GM12878 (cell line): ENCODE data around the gene SLC29A2.

Experiments used
- CTCF ChIP-seq, 3 experiments: IDR thresholded peaks in 2 of 3; conservative IDR thresholded peaks in 1 of 3; 2 replicates each; pipeline ENCODE4 v1.5.1; 2011; ENCODE audit warnings: low read depth in 3 of 3, low read length in 3 of 3, mild to moderate bottlenecking in 3 of 3, control low read depth in 2 of 3, moderate library complexity in 2 of 3, inconsistent platforms in 1 of 3, mixed read lengths in 1 of 3; ENCODE audit not compliant: control insufficient read depth in 2 of 3, insufficient read depth in 1 of 3; ENCODE audit errors: extremely low read depth in 1 of 3
- NR2C1 ChIP-seq: fragments of 450-650 bp; IDR thresholded peaks from 2 replicates; pipeline ENCODE4 v1.6.1; 2017; ENCODE audit warnings: antibody characterized with exemption, mild to moderate bottlenecking, moderate library complexity
- SUZ12 ChIP-seq: fragments of 200-600 bp; sonication (generic); IDR thresholded peaks from one replicate; pipeline ENCODE4 v1.6.1; 2018; ENCODE audit warnings: antibody characterized with exemption, mild to moderate bottlenecking; ENCODE audit not compliant: unreplicated experiment
- TAF1 ChIP-seq: IDR thresholded peaks from 2 replicates; pipeline ENCODE4 v1.6.1; 2011; ENCODE audit warnings: mild to moderate bottlenecking, low read depth, low read length, borderline replicate concordance
- TCF7 ChIP-seq: IDR thresholded peaks from 2 replicates; pipeline ENCODE4 v1.6.1; 2014; ENCODE audit warnings: antibody characterized with exemption, borderline replicate concordance

- TF ChIP-seq NR2C1 (no peak), TAF1 (no peak), CTCF (IDR thresholded peaks at IDR 0.05 in 2 of 3, conservative IDR thresholded peaks at IDR 0.05 in 1 of 3; ENCODE audit: control insufficient read depth in 2 of 3, extremely low read depth in 1 of 3, insufficient read depth in 1 of 3, low read depth in 3 of 3, low read length in 3 of 3) (no peak), TCF7 (no peak), SUZ12 (no peak)
Measured at GRCh38 chr11:66417000-66417399, 45.4 kb upstream of the SLC29A2 start.
